OCI-LY1 (cell line): Measurements from ENCODE around the gene FZD1.

Source experiments
- H2AFZ ChIP-seq: fragments of 200-600 bp; sonication (generic), shearing (Covaris generic); 2 replicates; pipeline ENCODE4 v1.6.0; 2014; ENCODE audit warnings: antibody characterized with exemption, mild to moderate bottlenecking, low read length
- H3F3A ChIP-seq: fragments of 200-600 bp; sonication (generic), shearing (Covaris generic); 2 replicates; pipeline ENCODE4 v1.6.0; 2014; ENCODE audit warnings: mild to moderate bottlenecking, antibody characterized with exemption, low read length, moderate library complexity; ENCODE audit not compliant: insufficient read depth
- H3K27ac ChIP-seq: fragments of 200-600 bp; sonication (generic); 2 replicates; pipeline ENCODE4 v1.5.1; 2014; ENCODE audit warnings: low read length, mixed run types, mild to moderate bottlenecking, low read depth; ENCODE audit not compliant: poor library complexity, severe bottlenecking
- H3K27me3 ChIP-seq: fragments of 200-600 bp; sonication (generic); 2 replicates; pipeline ENCODE4 v1.6.0; 2014; ENCODE audit warnings: antibody characterized with exemption, mild to moderate bottlenecking, low read length, moderate library complexity; ENCODE audit not compliant: insufficient read depth
- H3K36me3 ChIP-seq: fragments of 200-600 bp; sonication (generic); 2 replicates; pipeline ENCODE4 v1.6.1; 2014; ENCODE audit warnings: mild to moderate bottlenecking, antibody characterized with exemption, low read length, moderate library complexity, mixed read lengths; ENCODE audit not compliant: insufficient read depth
- H3K4me1 ChIP-seq: fragments of 200-600 bp; sonication (generic); 2 replicates; pipeline ENCODE4 v1.5.1; 2014; ENCODE audit warnings: mild to moderate bottlenecking, low read length, moderate library complexity; ENCODE audit not compliant: insufficient read depth, severe bottlenecking
- H3K4me2 ChIP-seq: fragments of 200-600 bp; sonication (generic), shearing (Covaris generic); 2 replicates; pipeline ENCODE4 v1.6.1; 2014; ENCODE audit warnings: low read length
- H3K4me3 ChIP-seq: fragments of 200-600 bp; sonication (generic); 2 replicates; pipeline ENCODE4 v1.5.1; 2014; ENCODE audit warnings: low read length, low read depth, mild to moderate bottlenecking, mixed read lengths; ENCODE audit not compliant: poor library complexity, severe bottlenecking
- H3K79me2 ChIP-seq: fragments of 200-600 bp; shearing (Covaris generic); 2 replicates; pipeline ENCODE4 v1.6.1; 2016; ENCODE audit warnings: mixed run types, low read length, mixed read lengths; ENCODE audit not compliant: insufficient read depth
- H3K9ac ChIP-seq: fragments of 200-600 bp; sonication (generic), shearing (Covaris generic); 2 replicates; pipeline ENCODE4 v1.6.1; 2014; ENCODE audit warnings: mild to moderate bottlenecking, low read length, mixed read lengths
- H3K9me2 ChIP-seq: fragments of 200-600 bp; sonication (generic), shearing (Covaris generic); 2 replicates; pipeline ENCODE4 v1.6.1; 2014; ENCODE audit warnings: low read depth, mild to moderate bottlenecking, low read length, mixed read lengths
- H3K9me3 ChIP-seq: fragments of 200-600 bp; shearing (Covaris generic); 2 replicates; pipeline ENCODE4 v1.6.1; 2014; ENCODE audit warnings: low read length, mixed read lengths
- H4K20me1 ChIP-seq: fragments of 200-600 bp; sonication (generic), shearing (Covaris generic); 2 replicates; pipeline ENCODE4 v1.6.0; 2016; ENCODE audit warnings: mild to moderate bottlenecking, low read length; ENCODE audit not compliant: insufficient read depth
- EZH2 ChIP-seq: fragments of 200-600 bp; sonication (generic), shearing (Covaris generic); IDR thresholded peaks from 2 replicates; pipeline ENCODE4 v1.8.0; 2017; ENCODE audit warnings: borderline replicate concordance, mixed run types, mild to moderate bottlenecking, antibody characterized with exemption, low read length, moderate library complexity, mixed read lengths
- TF ChIP-seq, protein P1 (sequence below): fragments of 200-600 bp; sonication (generic), shearing (Covaris generic); IDR thresholded peaks from 2 replicates; pipeline ENCODE4 v1.5.1; 2017; ENCODE audit warnings: mild to moderate bottlenecking, antibody characterized with exemption, low read length, moderate library complexity, mixed read lengths

The FZD1 gene

DNA sequence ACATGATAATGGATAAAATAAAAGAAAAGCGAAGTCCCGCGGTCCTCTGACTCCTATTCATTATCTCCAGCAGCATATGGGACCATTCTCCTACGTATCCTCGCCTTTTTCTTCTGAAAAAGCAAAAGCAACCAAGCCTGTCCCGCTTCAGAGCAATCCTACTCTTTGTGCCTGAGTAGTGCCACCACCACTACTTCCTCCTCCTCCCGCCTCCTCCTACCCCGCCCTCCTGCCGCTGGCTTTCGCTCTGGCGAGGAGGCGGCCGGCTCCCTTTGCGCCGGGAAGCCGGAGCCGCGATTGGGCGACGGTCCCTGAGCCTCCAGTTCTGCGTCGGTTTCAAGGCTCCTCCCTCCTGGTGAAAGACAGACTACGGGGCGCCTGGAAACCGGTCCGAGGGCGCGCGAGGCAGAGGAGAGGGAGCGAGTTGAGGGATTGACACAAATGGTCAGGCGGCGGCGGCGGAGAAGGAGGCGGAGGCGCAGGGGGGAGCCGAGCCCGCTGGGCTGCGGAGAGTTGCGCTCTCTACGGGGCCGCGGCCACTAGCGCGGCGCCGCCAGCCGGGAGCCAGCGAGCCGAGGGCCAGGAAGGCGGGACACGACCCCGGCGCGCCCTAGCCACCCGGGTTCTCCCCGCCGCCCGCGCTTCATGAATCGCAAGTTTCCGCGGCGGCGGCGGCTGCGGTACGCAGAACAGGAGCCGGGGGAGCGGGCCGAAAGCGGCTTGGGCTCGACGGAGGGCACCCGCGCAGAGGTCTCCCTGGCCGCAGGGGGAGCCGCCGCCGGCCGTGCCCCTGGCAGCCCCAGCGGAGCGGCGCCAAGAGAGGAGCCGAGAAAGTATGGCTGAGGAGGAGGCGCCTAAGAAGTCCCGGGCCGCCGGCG, at the start of gene FZD1:
FZD1 (plus strand) TSS at position 388 of the 878 bp plus-strand sequence; CDS start at position 836, 448 bp downstream.
- no peaks in the 10 kb centered on the region for H4K20me1 ChIP-seq
- no peak within 1 kb of the TSS for H2AFZ ChIP-seq
- H3K27ac ChIP-seq, result no peak within 1 kb of the TSS
- no peaks in the 10 kb centered on the region for H3K9me3 ChIP-seq
- H3K4me3 ChIP-seq, result peak within 1 kb of the TSS; percentile 68
- H3K79me2 ChIP-seq, result no peaks in the 10 kb centered on the region
- peaks cover 5% of the 10 kb centered on the region; the same call in 1 of the 2 replicates for H3K27me3 ChIP-seq
- H3K9ac ChIP-seq, result peak within 1 kb of the TSS; percentile 51
- H3K4me2 ChIP-seq, result peak within 1 kb of the TSS; percentile 51
- peaks cover 21% of the 10 kb centered on the region for H3K4me1 ChIP-seq
- H3K36me3 ChIP-seq, result no peaks in the 10 kb centered on the region
- no peaks in the 10 kb centered on the region for H3K9me2 ChIP-seq
- no peaks in the 10 kb centered on the region for H3F3A ChIP-seq
- no peak for TF ChIP-seq EZH2
- TF ChIP-seq, protein P1, sequence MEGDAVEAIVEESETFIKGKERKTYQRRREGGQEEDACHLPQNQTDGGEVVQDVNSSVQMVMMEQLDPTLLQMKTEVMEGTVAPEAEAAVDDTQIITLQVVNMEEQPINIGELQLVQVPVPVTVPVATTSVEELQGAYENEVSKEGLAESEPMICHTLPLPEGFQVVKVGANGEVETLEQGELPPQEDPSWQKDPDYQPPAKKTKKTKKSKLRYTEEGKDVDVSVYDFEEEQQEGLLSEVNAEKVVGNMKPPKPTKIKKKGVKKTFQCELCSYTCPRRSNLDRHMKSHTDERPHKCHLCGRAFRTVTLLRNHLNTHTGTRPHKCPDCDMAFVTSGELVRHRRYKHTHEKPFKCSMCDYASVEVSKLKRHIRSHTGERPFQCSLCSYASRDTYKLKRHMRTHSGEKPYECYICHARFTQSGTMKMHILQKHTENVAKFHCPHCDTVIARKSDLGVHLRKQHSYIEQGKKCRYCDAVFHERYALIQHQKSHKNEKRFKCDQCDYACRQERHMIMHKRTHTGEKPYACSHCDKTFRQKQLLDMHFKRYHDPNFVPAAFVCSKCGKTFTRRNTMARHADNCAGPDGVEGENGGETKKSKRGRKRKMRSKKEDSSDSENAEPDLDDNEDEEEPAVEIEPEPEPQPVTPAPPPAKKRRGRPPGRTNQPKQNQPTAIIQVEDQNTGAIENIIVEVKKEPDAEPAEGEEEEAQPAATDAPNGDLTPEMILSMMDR, result no peak

DNA sequence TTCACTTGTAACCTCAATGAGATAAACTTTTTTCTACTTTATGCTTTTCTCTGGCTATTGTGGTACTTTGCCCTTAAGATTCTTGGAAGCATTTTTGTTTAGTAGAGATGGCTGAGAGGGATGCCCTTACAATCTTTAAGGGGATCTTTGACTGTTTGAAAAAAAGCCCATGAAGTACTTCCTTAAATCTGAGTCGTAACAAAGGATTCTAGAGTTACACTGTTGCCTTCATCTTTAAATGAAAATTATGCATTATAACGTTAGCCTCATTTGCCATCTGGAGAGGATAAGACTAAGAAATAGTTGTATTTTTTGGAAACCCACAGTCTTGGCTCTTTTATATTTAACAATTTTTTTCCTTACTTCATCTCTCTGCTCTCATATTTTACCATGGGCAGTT, 37.8 kb upstream of the FZD1 start:
- no peaks in the 10 kb centered on the region for H3K36me3 ChIP-seq
- H4K20me1 ChIP-seq, result no peaks in the 10 kb centered on the region
- no peaks in the 10 kb centered on the region for H3K9me2 ChIP-seq
- H3K4me1 ChIP-seq, result no peaks in the 10 kb centered on the region
- H2AFZ ChIP-seq, result no peak overlapping the region
- no peak overlapping the region for H3K4me3 ChIP-seq
- TF ChIP-seq EZH2, result no peak
- TF ChIP-seq, protein P1, result no peak
- no peaks in the 10 kb centered on the region for H3K79me2 ChIP-seq
- no peak overlapping the region for H3K9ac ChIP-seq
- H3K9me3 ChIP-seq, result no peaks in the 10 kb centered on the region
- no peaks in the 10 kb centered on the region for H3F3A ChIP-seq
- no peak overlapping the region for H3K27ac ChIP-seq
- no peaks in the 10 kb centered on the region for H3K27me3 ChIP-seq
- no peak overlapping the region for H3K4me2 ChIP-seq

DNA sequence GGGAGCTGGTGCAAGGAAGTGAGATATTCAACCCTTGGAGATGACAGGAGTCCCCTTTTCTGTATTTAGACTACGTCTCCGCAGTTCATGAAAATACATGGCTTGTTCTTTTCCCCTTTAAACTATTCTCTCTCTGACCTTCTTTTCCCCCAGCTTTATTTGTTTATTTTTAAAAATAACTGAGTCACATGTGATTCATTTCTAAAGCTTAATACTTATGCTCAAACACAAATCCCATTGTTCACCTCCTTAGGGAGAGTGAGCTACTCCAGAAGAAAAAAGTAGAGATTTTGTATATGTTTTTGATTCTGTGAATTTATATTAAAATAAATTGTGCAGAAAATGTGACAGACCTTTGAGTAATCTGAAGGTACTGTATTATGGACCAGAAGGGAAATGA, 35.9 kb upstream of the FZD1 start:
- Histone ChIP-seq H3K79me2 (no peaks in the 10 kb centered on the region), H2AFZ (no peak overlapping the region), H3K9me2 (no peaks in the 10 kb centered on the region), H3K27ac (no peak overlapping the region), H3K27me3 (no peaks in the 10 kb centered on the region), H3F3A (no peaks in the 10 kb centered on the region), H3K36me3 (no peaks in the 10 kb centered on the region), H3K9ac (no peak overlapping the region), H3K4me1 (no peaks in the 10 kb centered on the region), H3K4me2 (no peak overlapping the region), H3K4me3 (no peak overlapping the region), H4K20me1 (no peaks in the 10 kb centered on the region), H3K9me3 (no peaks in the 10 kb centered on the region)
- no peak for TF ChIP-seq EZH2
- TF ChIP-seq, protein P1, result no peak
